PFSK-1 (cell line): Measurements from ENCODE around the gene COL23A1.

Experiments used
- FOXP2 ChIP-seq: optimal IDR thresholded peaks from 2 replicates; pipeline ENCODE3; 2011; ENCODE audit warnings: borderline replicate concordance, control low read depth, inconsistent platforms; ENCODE audit not compliant: insufficient read depth; ENCODE audit errors: extremely low read length, extremely low read depth
- POLR2AphosphoS5 ChIP-seq: IDR thresholded peaks from 2 replicates; pipeline ENCODE4 v1.6.1; 2012; ENCODE audit warnings: low read depth, mild to moderate bottlenecking, control low read depth, low read length, moderate library complexity
- REST ChIP-seq, 2 experiments: IDR thresholded peaks; 2 replicates each; pipeline versions ENCODE4 v1.6.1 to v1.8.0; 2011 to 2012; ENCODE audit warnings: low read depth in 2 of 2, low read length in 2 of 2, control low read depth in 1 of 2, inconsistent platforms in 1 of 2, mild to moderate bottlenecking in 1 of 2, moderate library complexity in 1 of 2; ENCODE audit not compliant: insufficient read depth in 1 of 2
- SIN3A ChIP-seq: IDR thresholded peaks from 2 replicates; pipeline ENCODE4 v1.6.1; 2012; ENCODE audit warnings: mild to moderate bottlenecking, low read length, moderate library complexity, borderline replicate concordance; ENCODE audit not compliant: insufficient read depth
- TAF1 ChIP-seq: IDR thresholded peaks from 2 replicates; pipeline ENCODE4 v1.6.1; 2012; ENCODE audit warnings: low read length, control low read depth, borderline replicate concordance; ENCODE audit not compliant: insufficient read depth

The COL23A1 gene

GRCh38 chr5:178227929-178228328 lies 362.3 kb downstream of the COL23A1 start:
- TF ChIP-seq FOXP2: no peak
- no peak for TF ChIP-seq TAF1
- no peak for TF ChIP-seq POLR2AphosphoS5
- no peak for TF ChIP-seq REST (IDR thresholded peaks at IDR 0.05; ENCODE audit: insufficient read depth in 1 of 2, low read depth in 2 of 2, low read length in 2 of 2)
- no peak for TF ChIP-seq SIN3A

- TF ChIP-seq REST (IDR thresholded peaks at IDR 0.05; ENCODE audit: insufficient read depth in 1 of 2, low read depth in 2 of 2, low read length in 2 of 2) (no peak), FOXP2 (no peak), POLR2AphosphoS5 (no peak; the same call in 1 of the 2 replicates), SIN3A (no peak), TAF1 (no peak)
Measured at GRCh38 chr5:178227138-178227659, 363.0 kb downstream of the COL23A1 start.

- TF ChIP-seq REST (IDR thresholded peaks at IDR 0.05; ENCODE audit: insufficient read depth in 1 of 2, low read depth in 2 of 2, low read length in 2 of 2) (no peak), TAF1 (no peak), SIN3A (no peak), FOXP2 (no peak), POLR2AphosphoS5 (no peak)
Measured at GRCh38 chr5:178225174-178225573, 365.0 kb downstream of the COL23A1 start.

- TF ChIP-seq FOXP2 (no peak), POLR2AphosphoS5 (no peak), SIN3A (no peak), TAF1 (no peak), REST (IDR thresholded peaks at IDR 0.05; ENCODE audit: insufficient read depth in 1 of 2, low read depth in 2 of 2, low read length in 2 of 2) (no peak)
Measured at GRCh38 chr5:178224403-178224802, 365.8 kb downstream of the COL23A1 start.

GRCh38 chr5:178223828-178224335 lies 366.3 kb downstream of the COL23A1 start:
- no peak for TF ChIP-seq POLR2AphosphoS5
- TF ChIP-seq SIN3A: no peak
- no peak for TF ChIP-seq FOXP2
- no peak for TF ChIP-seq TAF1

GRCh38 chr5:178223196-178223773 lies 366.9 kb downstream of the COL23A1 start:
- TF ChIP-seq POLR2AphosphoS5: no peak
- TF ChIP-seq SIN3A: no peak
- TF ChIP-seq TAF1: no peak
- no peak for TF ChIP-seq FOXP2
- TF ChIP-seq REST (IDR thresholded peaks at IDR 0.05; ENCODE audit: insufficient read depth in 1 of 2, low read depth in 2 of 2, low read length in 2 of 2): no peak
